GM19324 (cell line): ENCODE measurements around the gene GRAP.
"Not testable (repeated sequence)": the region's sequence is repeated elsewhere in the genome, so short reads cannot be mapped to it uniquely, and the experiment has no call there.

Source experiments
- ATAC-seq: cut with Tn5 transposase; IDR thresholded peaks from one replicate; pipeline ENCODE4 v1.9.1; 2021; ENCODE audit warnings: mild to moderate bottlenecking, moderate library complexity; ENCODE audit not compliant: unreplicated experiment, low FRiP score

Gene GRAP

DNA sequence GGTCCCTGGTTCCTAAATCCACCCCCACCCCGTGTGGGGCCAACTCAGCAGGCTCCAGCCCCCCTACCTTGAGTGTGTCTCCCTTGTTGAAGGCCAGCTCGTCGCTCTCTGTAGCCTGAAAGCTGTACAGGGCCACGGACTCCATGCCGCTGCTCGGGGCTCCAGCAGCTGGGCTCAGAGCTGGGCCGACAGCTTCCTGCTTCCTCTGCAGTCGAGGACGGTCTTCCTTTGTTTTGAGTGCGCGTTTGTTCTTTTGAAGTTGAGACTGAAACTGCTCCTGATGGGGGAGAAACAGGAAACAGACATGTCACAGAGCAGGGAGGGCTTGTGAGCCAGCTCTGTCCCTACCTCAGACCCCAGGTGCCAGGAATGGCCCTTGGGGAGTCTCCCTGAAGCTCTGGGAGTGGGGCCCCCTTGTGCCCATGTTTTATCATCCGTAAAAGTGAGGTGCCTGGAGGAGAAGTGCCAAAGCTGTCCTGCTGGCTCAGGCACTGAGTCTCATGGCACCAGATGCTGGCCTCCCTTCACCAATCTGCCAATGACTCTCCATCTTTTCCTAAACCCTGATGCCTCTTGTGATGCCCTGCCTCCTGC is at the start of gene GRAP:
GRAP (minus strand) TSS at position 176 of the 594 bp plus-strand sequence; CDS start at position 145, 31 bp downstream.
- not testable (repeated sequence) for ATAC-seq

GRCh38 chr17:19093684-19094438 is 47.1 kb upstream of the GRAP start:
- not testable (repeated sequence) for ATAC-seq

- not testable (repeated sequence) for ATAC-seq
Measured at GRCh38 chr17:19092737-19093683, 46.3 kb upstream of the GRAP start.

DNA sequence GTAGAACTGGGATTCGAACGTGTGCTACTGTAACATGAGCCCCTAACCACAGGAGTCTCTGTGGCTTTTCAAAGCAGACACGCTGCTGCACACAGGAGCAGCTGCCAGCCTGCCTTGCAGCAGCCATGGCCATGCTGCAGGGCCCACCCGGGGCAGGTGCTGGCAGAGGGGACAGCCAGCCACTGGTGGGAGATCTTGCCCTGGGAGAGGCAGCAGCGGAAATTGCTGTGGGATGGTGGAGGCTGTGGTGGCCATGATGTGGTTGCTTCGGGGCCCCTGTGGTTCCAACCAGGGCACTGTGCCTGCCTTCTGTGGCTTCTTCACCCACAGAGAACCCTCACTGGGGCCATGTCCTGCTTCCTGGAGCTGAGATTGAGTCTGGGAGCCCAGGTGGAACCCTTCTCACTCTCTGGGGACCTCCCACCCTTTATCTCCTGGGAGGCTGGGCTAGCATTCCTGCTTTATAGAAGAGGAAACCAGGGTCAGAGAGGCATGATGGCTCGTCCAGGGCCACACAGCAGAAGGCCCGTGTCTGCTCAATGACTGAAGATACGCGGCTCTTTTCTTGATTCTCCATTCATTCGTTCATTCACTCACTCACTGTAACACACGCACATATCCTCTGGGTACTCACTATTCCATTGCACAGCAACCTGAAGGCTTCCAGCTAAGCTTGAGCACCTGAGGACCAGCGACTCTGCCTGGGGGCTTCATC is 43.5 kb upstream of the GRAP start:
- ATAC-seq: not testable (repeated sequence)

GRCh38 chr17:19088804-19089685 is 42.3 kb upstream of the GRAP start:
- ATAC-seq: not testable (repeated sequence)

GRCh38 chr17:19077386-19077785 is 30.6 kb upstream of the GRAP start:
- ATAC-seq: not testable (repeated sequence)

- peak; percentile 48 for ATAC-seq
Measured at GRCh38 chr17:19076398-19077192, 29.8 kb upstream of the GRAP start.

DNA sequence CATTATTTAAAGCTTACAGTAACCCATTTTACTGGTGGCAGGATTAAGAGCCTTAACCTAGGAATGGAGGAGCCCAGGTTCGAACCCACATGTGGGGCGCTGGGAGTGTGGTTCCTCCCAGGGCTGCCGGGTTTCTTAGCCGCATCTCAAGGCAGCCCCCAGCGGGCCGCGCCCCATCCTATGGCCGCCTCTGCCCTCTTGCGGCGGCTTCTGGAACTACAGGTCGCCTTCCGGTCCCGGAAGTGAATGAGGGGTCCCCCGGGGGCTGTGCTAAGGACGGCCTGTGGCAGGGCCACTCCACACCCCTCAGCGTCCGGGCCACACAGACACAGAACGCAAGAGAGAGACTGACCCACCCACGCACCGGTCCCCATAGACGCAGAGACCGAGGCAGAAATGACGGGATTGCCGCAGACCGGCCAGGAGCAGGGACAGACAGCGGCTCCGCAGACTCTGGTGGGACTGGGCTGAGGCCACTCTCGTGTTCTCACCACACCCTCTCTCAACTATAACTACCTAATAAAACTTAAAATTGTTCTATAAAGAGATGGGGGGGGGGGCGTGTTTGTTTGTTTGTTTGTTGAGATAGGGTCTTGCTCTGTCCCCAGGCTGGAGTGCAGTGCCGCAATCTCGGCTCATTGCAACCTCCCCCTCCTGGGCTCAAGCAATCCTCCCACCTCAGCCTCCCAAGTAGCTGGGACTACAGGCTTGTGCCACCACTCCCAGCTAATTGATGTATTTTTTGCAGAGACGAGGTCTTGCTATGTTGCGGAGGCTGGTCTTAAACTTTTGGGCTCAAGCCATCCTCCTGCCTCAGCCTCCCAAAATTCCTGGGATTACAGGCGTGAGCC is 23.8 kb upstream of the GRAP start:
- ATAC-seq: peak; percentile 80

DNA sequence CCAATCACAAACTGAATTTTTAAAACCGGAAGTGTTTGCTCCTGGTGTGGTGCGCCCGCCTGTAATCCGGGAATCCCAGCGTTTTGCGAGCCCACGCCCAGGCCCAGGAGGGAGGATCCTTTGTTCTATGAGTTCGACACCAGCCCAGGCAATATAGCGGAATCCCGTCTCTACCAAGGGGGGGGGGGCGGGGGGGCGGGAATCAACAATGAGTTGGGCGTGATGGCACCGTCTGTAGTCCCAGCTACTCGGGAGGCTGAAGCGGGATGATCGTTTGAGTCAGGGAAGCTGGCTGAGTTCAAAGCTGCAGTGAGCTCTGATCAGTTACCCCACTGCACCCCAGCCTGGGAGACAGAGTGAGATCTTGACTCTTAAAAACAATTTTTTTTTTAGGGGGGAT is 17.6 kb upstream of the GRAP start:
- ATAC-seq: not testable (repeated sequence)

- ATAC-seq: not testable (repeated sequence)
Measured at GRCh38 chr17:19063326-19063956, 16.7 kb upstream of the GRAP start.

DNA sequence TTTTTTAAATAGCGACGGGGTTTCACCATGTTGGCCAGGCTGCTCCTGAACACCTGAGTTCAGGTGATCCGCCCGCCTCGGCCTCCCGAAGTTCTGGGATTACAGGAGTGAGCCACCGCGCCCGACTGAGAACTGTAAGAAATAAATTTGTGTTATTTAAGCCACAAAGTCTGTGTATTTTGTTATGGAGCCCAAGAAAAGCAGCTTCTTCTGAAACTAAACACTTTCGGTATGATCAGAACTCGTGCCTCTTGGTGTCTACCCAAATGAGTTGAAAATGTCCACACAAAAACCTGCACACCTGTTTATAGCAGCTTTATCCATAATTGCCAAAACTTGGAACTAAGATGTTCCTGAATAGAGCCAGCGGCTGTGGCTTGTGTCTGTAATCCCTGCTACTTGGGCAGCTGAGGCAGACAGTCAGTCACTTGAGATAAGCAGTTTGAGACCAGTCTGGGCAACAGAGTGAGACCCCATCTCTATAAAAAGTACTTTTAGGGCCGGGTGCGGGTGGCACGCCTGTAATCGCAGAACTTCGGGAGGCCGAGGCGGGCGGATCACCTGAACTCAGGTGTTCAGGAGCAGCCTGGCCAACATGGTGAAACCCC is 16.1 kb upstream of the GRAP start:
- peak; percentile 58 for ATAC-seq

GRCh38 chr17:19062009-19062717 is 15.4 kb upstream of the GRAP start:
- ATAC-seq: peak; percentile 63

GRCh38 chr17:19055447-19055846 is 8.7 kb upstream of the GRAP start:
- peak; percentile 47 for ATAC-seq

GRCh38 chr17:19048826-19049225 is 2.1 kb upstream of the GRAP start:
- not testable (repeated sequence) for ATAC-seq

- ATAC-seq: not testable (repeated sequence)
Measured at GRCh38 chr17:19047510-19047909, 753 bp upstream of the GRAP start.

- ATAC-seq: not testable (repeated sequence)
Measured at GRCh38 chr17:19044643-19045042, 2.1 kb downstream of the GRAP start.
